Stimulated activated CD4-positive, alpha-beta T cell treated with anti-CD3 and anti-CD28 coated beads, Interleukin-12 subunit alpha, Interleukin-12 subunit beta, amount 100 ng/mL, for 24 hours (primary cell): Measurements from ENCODE around the gene VLDLR.

Experiments used
- DNase-seq, 2 experiments: peaks; one replicate each; pipeline ENCODE4 v3.0.0-alpha.2; 2020; ENCODE audit warnings: low read depth in 2 of 2

The VLDLR gene

DNA sequence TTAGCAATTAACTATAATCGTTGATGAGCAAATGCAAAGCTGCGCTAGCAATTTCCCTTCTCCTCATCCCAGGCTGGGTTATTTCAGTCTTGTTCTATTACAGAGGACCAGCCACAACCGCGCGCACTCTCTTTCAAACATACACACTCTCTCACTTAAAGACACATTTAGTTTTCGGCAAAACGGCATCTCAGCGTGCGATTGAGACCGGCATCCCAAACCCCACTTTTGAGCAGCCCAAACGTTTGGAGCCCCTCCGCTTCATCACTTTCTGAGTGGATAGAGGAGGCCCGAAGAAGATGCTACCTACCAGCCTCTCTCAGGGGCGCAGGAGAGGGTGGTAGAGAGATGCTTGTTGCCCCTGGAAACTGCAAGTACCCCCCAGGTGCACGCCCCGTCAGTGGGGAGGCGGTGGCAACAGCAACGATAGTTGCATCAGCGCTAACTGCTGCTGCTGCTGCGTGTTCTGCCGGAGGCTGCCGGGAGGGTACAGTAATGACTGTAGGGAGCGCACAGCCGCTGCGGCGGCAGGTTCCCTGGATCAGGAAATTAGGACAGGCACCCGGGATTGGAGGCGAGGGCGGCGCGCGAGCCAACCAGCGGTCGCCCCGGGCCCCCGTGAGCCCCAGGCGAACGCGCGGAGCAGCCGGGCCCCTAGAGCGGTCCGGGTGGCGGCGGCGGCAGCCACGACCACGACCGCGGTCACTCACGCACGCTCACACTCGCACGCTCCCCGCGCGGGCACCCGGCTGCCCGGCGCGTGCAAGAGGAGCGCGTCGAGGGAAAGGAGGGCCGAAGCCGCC, 467 bp upstream of the VLDLR start:
- peak; percentile 12 to 45 for DNase-seq

DNA sequence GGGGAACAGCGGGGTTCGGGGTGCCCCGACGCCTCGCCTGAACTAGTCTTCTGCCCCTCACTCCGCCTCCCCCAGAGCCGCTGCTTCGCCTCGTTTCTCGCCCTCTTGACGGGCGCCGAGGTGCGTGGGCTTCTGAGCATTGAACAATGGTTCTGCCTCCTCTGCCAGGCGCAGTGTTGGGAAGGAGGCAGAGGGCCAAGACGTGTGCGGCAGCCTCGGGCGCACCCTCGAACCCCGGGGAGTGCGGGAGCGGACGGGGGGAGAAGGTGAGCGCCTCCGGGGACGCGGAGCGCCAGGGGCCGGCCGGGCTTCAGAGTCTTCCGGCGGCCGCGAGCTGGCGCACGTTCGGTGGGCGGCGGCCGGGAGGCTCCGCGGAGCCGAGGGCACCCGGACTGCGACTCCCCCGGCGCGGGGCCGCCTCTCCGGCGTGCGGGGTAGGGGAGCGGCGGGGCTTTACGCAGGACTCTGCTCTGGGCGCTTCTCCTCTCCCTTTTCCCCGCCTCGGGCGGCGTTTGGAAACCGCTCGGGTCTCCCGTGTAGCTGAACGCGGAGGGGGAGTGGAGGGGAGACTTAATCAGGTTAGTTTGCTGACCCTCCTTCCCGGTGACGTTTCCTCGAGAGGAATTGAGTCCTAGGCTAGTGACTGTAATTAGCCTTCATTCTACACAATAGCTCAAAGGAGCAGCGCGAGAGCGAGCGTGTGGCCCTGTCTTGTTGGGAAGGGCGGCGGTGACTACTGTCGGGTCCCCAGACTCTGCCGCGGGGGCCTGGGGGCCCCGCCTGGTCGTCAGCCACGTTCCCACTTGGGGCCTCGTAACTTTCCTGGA, 1.1 kb downstream of the VLDLR start:
- peak in 1 of 2 experiments; percentile 2 for DNase-seq

DNA sequence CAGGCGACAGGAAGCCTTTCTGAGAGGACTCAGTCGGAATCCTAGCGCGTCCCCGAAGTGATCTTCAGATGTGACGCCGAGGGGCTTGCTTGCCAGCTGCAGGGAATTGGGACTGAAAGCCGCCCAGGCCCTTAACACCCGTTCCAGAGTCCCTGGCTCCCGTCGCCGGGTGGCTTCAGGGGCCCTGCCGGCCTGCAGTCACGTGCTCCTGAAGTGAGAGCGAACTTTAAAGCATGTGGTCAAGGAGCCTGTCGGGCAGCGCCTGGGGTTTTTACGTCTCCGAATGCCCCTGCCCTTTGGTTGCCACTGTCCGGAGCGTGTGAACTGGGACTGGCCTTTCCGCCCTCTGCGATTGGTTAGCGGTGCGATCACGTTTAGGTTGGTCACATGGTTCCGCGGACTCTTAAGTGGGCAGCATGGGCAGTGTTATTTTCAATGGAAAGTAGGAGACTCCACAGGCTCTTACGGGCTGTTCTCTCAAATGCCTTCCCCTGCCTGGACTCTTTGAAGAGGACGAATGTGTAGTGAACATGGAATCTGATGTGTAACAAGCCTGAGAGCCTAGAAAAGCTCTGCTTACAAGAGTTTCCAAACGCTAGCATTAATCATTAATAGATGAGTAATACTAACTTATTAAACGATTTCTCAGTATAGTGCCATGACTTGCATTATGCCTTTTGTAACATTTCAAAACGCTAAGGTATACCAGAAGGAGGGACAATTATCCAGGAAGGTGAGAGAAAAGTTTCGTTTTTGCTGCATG, 1.9 kb downstream of the VLDLR start:
- no peak for DNase-seq

DNA sequence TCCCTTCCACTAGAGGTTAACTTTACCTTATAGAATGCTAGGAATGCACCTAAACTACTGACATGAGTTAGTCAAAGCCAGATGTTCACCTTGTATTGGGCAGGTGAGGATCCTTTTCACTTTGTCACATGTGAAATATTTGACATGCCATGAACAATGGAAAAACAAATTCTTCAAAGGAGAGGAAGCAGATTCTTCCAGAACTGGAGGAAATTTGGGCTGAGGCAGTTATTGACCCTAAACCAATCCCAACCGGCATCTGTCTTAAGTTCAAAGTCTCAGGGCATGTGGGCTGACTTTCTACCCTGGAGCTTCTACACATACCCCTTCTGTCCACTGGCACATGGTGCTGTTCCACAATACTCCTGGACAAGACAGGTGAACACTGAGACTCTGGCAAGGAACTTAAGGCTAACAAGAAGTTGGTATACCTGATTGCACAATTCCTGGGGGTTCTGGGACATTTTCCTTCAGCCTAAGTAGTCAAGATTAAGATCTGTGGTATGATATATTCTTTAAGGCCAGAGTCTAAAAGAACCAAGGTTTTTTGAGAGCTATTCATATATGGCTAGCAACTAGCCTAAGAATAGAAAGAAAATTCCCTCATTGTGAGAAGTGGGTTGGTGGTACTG, 2.6 kb downstream of the VLDLR start:
- DNase-seq, result no peak

DNA sequence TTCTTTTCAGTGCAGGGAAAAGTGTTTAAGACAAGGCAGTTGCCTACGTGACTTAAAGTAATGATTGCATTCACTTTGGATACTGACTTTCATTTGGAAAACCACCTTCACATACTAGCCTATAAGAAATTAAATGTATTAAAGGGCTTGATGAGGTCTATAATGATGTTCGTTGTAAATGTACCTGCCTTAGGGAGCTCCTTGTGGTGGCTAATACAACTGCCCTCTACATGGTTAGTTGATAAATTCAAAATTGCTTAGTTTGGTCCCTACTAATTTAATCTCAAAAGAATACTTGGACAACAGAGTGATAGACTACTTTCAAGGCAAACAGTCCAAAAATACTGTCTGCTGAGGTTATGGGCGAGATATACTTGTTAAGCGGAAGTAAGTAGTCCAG, 3.8 kb downstream of the VLDLR start:
- DNase-seq, result no peak

DNA sequence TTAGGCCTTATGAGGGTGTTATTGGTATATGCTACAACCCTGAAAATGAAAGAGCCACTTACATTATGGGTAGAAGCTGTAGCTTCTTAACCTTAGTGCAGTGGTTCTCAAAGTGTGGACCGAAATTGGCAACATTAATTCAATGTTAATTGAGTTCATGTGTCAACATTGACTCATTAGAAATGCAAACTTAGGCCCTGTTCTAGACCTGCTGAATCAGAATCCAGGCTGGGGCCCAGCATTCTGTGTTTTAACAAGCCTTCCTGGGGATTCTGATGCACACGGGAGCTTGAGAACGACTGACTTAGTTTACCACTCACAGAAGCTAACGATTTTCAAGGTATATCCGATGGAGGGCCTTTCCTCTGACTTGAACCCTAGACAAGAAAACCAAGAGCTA, 7.3 kb downstream of the VLDLR start:
- no peak for DNase-seq

DNA sequence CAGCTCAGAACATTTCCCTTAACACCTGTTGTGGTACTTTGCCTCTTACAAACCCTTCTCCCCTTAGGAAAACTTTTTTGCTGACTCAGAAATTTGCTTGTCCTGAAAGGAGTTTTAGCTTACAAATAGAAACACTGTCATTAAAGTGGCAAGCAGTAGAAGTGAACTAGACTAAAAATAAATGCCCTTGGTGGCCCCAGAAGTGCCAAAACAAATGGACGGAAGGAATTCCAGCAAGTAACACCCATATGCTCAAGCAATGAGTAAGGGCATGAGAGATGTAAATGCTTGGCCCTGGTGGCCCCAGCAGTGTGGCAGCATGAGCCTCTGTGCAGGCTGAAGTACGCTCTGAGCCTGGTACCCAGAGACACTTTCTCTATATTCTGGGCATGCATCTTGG, 8.6 kb downstream of the VLDLR start:
- DNase-seq, result no peak

DNA sequence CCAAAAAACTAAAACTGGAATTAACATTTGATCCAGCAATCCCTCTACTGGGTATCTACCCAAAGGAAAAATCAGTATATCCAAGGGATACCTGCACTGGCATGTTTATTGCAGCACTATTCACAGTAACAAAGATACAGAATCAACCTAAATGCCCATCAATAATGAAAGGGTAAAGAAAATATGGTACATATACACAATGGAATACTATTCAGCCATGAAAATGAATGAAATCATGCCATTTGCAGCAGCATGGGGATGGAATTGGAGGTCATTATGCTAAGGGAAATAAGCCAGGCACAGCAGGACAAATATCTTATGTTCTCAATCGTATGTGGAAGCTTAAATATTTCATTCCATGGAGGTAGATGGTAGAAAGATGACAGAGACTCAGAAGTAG, 9.7 kb downstream of the VLDLR start:
- DNase-seq, result no peak

DNA sequence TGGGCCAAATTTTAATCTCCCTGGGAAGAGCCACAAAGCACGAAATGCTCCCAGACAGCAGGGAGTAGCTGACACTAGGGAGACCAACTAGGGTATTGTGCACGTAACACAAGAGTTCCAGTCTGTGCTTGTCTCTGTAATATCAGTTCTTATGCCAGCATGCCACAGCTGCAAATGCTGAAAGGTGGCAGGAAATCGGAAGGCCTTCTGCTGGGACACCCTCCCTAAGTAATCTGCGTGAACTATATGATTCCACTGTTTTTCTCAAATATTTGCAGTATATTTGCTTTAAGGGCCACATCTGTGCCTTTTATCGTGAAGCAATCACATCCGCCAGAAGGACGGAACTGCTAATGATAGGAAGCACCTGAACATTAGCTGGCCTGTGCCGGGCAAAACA, 12.6 kb downstream of the VLDLR start:
- no peak for DNase-seq

DNA sequence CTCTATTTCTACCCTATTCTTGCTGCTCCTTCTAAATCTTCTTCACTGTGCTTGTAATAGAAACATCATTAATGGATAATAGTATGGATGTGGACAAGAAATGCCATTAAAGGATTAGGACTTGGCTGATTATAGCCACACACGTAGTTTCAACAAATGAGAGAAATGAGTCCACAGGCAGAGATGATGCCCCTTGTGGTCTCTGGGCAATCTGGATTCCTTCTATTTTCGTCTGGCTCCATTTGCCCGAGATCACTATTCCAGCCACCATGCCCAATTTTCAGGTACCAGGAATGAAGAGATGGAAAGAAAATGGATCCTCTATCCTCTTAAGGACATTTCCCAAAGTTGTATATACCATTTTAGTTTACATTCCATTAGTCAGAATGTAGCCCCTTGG, 13.2 kb downstream of the VLDLR start:
- no peak for DNase-seq

DNA sequence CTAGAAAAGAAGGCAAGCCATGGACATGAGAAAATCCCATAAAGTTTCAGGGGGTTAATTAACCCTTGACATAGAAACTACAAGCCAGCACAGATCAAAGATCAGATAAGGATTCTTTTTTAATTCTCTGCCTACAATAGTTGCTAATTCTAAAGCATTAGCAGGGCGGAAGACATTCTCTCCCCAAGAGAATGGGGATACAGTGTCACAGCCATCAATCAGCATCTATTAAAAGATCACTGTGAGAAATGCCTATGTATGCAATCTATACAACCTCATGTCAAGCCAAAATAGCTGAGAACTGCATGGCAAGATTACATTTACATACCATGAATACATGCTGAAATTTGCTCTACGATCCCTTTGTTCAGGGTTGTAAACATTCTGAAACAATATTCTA, 14.3 kb downstream of the VLDLR start:
- DNase-seq, result no peak

DNA sequence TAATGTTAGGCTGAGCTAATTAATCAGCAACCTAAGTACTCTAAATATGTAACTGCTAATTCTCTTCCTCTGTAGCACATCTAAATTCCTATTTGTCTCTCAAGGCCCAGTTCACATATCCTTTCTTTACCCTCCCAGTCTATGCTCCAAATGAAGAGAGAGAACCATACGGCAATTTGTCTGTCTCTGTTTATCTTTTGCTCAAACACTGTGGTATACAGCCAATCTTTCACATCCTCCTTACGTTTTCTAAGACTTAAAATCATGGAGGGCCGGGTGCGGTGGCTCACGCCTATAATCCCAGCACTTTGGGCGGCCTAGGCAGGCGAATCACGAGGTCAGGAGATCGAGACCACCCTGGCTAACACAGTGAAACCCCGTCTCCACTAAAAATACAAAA, 15.8 kb downstream of the VLDLR start:
- DNase-seq, result no peak

DNA sequence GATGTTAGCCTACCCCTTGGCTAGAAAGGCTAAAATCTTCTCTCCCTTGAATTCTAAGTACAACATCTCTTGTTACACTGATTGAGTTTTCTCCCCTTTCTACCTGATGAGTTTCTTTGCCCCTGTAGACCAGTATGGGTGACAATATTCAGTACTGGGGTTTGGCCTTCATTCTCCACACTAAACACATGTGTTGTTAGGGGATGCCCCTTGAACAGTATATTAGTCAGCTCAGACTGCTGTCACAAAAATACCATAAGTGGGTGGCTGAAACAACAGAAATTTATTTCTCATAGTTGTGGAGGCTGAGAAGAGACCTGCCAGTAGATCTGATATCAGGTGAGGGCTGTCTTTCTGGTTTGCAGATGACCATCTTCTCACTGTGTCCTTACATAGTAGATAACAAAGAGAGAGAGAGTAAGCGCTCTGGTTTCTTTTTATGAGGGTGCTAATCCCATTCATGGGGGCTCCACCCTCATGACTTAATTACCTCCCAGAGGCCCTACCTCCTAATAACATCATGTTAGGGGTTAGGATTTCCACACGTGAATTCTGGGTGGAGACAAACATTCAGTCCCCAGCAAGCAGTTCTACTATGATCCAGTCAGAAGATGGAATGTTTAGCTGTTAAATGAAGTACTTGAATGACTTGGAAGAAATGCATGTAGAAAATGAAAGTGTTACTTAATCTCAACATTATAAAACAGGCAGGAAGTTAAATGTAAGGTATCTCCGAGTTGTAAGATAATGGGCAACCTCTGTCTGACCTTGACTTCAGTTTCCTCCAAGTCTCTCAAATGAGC, 17.5 kb downstream of the VLDLR start:
- DNase-seq, result no peak

DNA sequence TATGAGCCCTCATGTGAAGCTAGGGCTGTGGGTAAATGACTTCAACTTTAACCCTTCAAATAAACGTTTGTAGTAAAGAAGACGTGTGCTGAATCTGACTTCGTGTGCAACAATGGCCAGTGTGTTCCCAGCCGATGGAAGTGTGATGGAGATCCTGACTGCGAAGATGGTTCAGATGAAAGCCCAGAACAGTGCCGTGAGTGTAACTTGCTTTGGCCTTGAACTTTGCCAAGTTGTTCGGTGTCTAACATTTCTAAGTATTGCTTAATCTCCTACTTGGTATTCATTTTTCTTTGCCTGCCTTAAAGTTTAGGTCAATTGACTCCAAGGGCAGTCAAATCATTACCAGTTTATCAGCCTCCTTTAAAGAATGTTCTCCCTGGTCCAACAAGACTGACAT, 18.2 kb downstream of the VLDLR start:
- DNase-seq, result no peak

DNA sequence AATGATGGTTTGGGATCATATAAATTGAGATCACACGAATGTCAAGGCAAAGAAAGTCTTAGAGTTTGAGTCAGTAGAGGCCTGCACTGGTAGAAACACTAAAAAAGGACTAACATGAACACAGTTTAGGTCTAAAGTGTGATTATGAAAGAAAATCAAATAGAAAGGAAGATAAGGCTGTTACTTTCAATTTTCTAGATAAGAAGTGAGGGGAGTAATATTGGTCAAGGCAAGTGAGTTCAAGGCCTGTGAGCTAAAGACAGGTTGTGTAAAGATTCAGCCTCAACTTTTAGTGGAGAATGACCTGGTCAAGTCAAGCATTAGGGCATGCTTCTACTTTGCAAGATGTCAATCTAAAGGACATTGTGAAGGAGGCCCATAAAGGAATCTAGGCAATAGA, 19.0 kb downstream of the VLDLR start:
- DNase-seq, result no peak

DNA sequence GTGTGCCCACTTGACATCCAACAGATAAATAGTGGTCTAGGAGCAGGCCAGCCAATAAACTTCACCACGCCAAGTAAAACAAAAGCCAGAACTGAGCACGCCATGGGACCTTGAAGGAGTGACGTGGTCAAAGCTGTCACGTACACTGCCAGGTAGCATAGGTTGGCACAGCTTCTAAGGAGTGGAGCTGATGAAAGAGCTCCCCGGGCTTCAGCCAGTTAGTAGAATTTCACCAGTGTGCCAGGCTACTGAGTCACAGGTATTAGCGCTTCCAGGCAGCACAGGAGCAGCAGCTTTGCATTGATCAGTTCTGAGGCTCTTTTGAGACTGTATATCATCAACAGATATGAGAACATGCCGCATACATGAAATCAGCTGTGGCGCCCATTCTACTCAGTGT, 19.4 kb downstream of the VLDLR start:
- no peak for DNase-seq

DNA sequence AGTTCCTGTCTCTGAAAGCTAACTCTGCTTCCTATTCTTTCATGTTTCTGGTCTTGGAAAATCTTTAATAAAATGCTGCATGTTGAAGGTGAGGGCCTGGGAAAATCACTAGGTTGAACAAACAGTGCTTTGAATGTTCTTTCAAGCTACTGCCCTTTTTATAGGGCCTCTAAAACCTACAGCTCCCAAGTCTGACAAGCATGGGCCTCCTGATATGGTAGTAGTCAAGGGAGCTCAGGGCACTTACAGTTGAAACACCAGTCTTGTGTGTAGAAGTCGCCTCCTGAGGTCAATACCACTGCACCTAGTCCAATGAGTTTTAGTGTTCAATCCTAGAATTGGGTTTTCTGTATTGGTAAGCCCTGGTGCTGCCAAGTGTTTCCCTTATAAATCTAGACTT, 20.5 kb downstream of the VLDLR start:
- no peak for DNase-seq

DNA sequence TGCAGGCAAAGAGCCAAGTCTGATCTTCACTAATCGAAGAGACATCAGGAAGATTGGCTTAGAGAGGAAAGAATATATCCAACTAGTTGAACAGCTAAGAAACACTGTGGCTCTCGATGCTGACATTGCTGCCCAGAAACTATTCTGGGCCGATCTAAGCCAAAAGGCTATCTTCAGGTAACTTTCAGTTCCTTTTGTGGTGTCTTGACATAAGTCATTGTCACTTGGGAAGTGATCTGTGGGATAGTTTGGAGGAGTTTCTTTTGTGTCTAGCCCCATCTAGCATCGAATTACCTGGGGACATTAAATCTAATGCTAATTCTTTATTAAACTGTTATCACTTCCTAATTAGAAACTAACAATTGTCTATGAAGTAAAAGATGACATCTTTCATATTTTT, 24.0 kb downstream of the VLDLR start:
- no peak for DNase-seq

DNA sequence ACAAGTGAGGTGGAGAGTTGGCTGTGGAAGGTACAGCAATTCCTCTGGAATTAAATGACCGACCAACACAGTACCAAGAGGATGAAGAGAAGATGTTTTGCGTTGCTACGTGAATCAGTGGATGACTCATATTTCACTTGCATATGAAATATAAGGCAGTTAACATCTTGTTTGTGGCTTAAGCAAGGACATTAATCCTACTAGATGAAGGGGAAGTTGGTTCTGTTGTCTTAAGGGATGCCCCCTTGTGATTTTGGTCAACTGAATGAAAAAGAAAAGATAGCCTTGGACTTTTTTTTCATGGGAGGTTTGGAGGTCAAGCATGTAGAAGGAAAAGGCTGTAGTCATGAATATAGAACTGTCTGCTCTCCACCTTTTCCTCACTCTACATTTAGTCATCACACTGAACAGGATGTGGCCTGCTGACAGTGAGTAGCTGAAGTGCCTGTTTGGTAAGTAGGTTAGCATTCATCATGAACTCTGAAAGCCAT, 33.9 kb downstream of the VLDLR start:
- DNase-seq, result no peak

DNA sequence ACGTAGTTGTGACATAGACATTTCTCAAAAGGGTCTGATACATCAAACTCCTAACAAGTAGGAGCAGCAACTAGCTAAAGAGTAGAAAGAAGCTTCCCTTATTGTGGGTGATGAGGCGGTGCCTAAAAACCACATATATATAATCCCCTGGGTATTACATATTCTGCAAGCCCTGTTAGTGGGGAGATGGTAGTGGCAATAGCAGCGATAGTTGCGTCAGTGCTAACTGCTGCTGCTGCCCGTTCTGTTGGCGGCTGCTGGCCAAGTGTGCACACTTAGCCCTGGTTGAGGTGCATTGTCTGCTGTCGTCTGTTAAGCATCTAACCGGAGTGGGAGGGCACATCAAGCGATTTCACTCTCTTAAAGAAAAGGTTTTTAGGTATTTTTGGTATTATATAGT, 35.8 kb downstream of the VLDLR start:
- DNase-seq, result no peak

DNA sequence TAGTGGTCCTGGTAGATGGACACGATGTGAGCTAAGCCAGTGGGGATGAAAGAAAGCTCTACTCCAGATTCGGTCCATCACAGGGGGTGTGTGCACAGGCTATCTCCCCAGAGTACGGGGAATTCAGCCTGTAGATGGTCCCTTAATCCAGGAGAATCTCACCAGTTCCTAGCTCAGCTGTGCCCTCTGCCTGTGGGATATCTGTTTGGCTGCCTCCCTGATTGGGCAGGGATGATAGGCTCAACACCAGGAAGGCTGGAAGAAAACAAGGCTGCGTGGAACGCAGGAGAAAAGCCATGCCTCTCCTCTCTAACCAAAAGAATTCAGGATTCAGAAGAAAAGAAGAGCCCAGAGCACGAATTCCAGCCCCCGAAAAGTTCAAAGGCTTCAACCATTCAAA, 40.9 kb downstream of the VLDLR start:
- no peak for DNase-seq
